NOMO-1 treated with DMSO at 0.1 percent for 48 hours (cell line): ENCODE results near the gene FAM171A1.
"Not testable (repeated sequence)": the region's sequence is repeated elsewhere in the genome, so short reads cannot be mapped to it uniquely, and the experiment has no call there.

ENCODE experiments used
- DNase-seq: peaks from one replicate; lab custom pipeline; 2025; ENCODE audit not compliant: unreplicated experiment; lab: John Stamatoyannopoulos, UW

Gene FAM171A1

DNA sequence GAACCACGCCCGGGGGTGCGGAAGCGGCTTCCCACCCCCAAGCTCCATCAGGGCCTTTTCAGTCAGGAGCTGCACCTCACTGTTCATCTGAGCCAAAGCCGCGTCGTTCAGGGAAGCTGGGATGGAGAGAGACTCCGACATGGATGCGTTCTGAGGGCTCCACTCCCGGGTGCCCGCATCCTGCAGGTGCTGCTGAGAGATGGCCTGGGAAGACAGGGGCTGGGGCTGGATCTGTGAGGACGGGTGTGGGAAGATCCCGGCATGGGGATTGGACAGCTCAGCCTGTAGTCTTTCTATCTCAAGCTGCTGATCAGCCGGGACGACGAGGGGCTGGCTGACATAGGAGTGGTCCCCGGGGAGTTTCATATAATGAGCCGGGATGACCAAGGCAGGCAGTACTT, 157.6 kb downstream of the FAM171A1 start:
- no peak for DNase-seq

DNA sequence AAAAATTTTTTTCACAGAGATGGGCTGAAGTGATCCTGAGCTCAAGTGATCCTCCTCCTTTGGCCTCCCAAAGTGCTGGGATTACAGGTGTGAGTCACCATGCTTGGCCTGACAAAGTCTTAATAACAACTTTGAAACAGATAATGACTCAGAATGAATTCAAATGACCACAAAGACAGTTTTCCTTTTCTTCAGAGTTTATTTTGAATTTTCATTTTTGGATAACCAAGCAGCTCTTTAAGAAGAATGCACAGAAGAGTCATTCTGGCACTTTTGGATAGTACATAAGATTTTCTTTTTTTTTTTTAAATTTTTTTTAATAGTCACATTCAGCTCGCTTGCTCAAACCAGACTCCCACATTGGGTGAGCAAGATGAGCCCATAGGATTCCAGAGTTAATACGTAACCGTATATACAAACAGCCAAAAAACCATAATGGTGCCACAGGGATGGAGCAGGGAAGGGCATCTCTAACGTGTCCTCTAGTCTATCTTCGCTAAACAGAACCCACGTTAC, 159.6 kb downstream of the FAM171A1 start:
- DNase-seq, result no peak

GRCh38 chr10:15210521-15210920, 160.6 kb downstream of the FAM171A1 start:
- no peak for DNase-seq

DNA sequence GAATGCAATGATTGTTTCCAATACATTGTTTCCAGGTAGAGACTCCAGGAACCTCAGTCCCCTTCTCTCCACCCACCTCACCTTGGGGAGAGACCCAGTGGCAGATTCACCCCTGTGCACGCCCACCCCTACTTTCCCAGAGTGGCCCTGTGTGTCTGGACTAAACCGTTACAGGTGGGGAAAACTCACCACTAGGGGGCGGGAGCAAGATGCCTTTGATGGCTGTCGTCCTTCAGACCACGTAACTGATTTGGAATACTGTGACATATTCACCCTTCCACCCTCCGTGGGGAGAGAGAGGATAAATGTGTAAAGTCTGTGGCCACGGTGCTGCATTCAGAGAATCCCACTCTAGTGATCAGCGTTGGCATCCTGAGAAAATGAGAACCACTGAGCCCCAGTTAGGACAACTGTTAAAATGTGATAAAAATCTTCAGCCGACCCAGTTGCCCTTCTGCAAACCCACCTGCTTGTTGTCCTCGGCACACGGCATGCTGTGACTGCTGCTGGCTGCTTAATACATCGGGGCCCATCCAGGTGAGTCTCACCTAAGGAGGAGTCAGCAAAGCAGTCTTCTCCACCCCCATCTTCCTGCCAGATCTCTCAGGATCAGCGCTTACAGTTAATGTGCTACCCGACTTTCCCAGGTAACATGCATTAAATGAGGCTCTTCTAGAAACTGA, 161.1 kb downstream of the FAM171A1 start:
- DNase-seq, result no peak

DNA sequence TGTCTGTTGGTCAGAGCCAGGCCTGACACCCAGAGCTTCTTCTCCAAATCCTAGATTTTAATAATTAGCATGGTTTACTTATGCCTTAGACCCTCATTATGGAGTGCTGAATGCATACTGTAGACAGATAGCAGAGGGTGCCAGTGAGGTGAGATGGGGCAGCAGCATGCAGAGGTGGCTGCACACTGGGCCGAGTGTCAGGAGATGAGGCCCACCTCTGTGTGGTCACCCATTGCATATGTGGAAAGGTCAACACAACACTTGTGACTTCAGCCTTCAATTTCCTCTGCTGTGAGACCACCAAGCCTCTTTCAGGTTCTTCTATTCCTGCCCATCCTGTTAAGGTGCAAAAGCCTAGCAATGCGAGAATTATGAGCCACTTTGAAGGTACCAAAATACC, 162.9 kb downstream of the FAM171A1 start:
- DNase-seq, result no peak

- DNase-seq, result not testable (repeated sequence)
These were observed 163.7 kb downstream of the FAM171A1 start for GRCh38 chr10:15207410-15207809.

DNA sequence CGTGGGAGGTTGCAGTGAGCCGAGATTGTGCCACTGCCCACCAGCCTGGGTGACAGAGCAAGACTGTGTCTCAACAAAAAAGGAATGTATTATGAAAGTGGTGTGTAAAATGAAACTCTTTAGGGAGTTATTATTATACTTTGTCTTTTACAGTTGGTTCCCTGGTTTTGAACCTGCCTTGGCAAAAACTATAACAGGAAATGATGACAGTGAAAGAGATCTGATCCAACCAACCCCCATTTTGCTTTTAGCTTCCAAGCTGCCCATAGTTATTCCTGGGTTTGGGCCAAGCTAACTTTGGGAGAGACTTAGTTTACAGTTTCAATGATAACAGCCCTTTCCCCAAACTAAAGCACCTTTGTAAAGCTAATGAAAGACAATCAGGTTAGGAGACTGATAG, 168.4 kb downstream of the FAM171A1 start:
- no peak for DNase-seq

DNA sequence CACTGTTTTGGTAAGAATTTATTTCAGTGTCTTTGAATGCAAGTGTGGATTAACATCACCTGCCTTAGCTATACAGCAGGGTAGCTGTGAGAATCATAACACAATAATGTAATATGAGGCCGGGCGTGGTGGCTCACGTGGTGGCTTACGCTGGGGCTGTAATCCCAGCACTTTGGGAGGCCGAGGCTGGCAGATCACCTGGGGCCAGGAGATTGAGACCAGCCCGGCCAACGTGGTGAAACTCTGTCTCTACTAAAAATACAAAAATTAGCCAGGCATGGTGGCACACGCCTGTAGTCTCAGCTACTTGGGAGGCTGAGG, 168.8 kb downstream of the FAM171A1 start:
- not testable (repeated sequence) for DNase-seq

DNA sequence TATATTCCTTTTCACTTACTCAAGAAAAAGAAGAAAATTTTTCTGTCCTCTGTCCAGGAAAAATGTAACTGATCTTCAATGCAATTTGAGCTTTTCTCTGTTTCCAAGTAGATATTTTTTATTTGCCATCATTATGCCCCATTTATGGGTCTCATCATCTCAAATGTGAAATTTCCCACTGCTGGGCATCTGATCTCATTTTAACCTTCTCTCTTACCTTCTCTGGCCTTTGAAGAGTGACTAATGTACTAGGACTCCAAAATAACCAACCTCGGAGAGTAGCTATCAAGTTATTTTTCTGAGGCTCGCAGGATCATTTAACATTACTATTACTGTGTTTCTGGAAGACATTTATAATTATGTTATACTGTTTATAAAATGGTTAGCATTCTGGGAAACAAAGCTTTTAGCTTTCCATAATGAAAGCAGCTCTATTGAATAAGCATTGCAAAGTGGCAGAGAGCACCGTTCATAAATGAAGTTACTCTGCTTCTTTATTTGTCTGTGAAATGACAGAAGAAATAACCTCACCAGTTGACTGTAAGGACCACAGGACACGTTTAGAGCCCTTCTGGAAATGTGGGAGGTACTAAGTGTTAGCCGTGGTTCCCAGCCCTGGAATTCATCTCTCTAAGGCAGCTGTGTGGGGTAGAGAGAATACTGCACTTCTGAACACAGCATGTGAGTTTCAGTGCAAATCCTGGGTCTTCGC, 169.3 kb downstream of the FAM171A1 start:
- DNase-seq, result no peak

GRCh38 chr10:15200626-15201025, 170.5 kb downstream of the FAM171A1 start:
- no peak for DNase-seq

GRCh38 chr10:15197911-15198310, 173.2 kb downstream of the FAM171A1 start:
- DNase-seq, result no peak

GRCh38 chr10:15197276-15197675, 173.8 kb downstream of the FAM171A1 start:
- DNase-seq, result no peak

DNA sequence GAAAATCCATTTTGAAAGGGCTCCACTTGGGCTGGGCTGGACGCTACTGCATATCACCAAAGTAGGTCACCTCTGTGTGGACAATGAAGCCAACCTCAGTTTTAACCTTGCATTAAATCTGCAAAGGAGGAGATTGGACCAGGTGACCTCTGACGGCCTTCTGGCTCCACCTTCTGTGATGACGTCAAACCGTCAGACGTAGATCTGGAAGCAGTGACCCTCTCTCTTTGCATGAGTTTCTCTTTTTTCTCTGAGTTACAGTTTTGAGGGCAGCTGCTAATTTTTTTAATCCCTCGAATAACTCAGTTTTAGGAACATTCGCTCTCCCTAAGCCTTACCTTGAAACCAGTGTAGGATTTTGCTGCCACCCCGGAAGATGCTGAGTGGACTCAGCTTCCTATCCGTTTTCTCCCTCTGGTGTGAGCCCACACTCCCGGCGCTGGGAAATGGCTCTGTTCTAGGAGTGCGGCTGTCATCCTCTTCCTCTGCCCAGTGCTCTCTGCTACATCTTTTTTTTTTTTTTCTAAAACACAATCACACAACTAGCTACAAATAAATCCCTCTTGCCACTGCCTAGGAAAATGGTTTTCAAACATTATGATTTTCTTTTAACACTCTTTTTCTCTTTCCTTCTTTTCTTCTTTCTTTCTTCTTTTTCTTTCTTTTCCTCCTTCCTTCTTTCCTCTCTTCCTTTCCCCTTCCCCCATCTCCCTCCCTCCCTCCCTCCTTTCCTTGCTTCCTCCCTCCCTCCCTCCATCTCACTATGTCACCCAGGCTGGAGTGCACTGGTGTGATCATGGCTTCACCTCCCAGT, 174.9 kb downstream of the FAM171A1 start:
- peak; percentile 56 for DNase-seq

DNA sequence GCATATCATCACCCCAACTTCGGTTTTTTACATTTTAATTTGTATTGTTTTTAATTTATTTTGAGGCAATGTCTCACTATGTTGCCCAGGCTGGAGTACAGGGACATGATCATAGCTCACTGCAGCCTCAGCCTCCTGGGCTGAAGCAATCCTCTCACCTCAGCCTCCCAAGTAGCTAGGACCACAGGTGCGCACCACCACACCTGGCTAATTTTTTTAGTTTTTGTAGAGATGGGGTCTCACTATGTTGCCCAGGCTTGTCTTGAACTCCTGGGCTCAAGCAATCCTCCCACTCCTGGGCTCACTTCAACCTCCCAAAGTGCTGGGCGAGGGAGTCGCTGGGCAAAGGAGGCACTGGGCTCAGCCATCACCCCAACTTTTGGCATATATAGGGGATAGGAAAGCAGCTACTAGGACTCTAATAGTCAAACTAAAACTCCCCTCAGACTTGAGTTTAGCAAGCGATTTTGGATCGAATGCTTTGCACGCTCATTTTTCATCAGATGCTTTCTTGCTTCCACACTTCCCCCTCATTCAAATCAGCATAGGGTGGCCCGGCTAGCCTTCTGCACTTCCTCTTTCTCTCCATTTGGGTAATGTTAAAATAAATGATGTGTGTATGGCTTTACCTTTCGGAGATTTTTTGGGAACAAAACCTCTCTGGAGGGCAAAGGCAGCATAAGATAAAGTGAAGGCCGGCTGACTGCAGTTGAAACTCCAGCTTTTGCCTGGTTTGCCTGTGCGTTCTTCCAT, 181.8 kb downstream of the FAM171A1 start:
- DNase-seq, result peak; percentile 73

GRCh38 chr10:15188603-15189002, 182.5 kb downstream of the FAM171A1 start:
- no peak for DNase-seq

- no peak for DNase-seq
These were observed 187.2 kb downstream of the FAM171A1 start for GRCh38 chr10:15183689-15184481.

GRCh38 chr10:15182540-15183207, 188.4 kb downstream of the FAM171A1 start:
- peak; percentile 53 for DNase-seq

GRCh38 chr10:15181576-15182156, 189.4 kb downstream of the FAM171A1 start:
- no peak for DNase-seq

GRCh38 chr10:15180736-15181135, 190.4 kb downstream of the FAM171A1 start:
- no peak for DNase-seq
